PC-9 (cell line): ENCODE data around the gene TSSK2. TPM values are rescaled to one million over a fixed set of nuclear protein-coding genes. Genes with fewer than 3 reads are reported as not detected.

Source experiments
- BruUV-seq: library from RNA; stranded (reverse); fragments of 400-500 nt; replicated peaks from 2 replicates; lab custom pipeline; 2021; lab: Mats Ljungman, UMichigan
- CTCF ChIA-PET: fragments of 300-600 bp; sonication (Branson Sonifier 250); formaldehyde crosslinking; loops from one replicate; lab custom pipeline; 2022; ENCODE audit warnings: antibody characterized with exemption; lab: Charles Lee
- POLR2A ChIA-PET: fragments of 300-600 bp; sonication (Branson Sonifier 250); formaldehyde crosslinking; loops from one replicate; lab custom pipeline; 2022; ENCODE audit warnings: antibody characterized with exemption; ENCODE audit not compliant: unreplicated experiment; lab: Charles Lee
- DNase-seq, 2 experiments: peaks; one replicate each; pipeline versions ENCODE4 v3.0.0 to v3.0.0-alpha.2; 2015 to 2022; ENCODE audit warnings: mixed read lengths in 1 of 2
- H2AFZ ChIP-seq: fragments of 200-600 bp; sonication (generic); 2 replicates; pipeline ENCODE4 v1.8.1; 2017; ENCODE audit warnings: antibody characterized with exemption
- H3F3A ChIP-seq: fragments of 200-600 bp; sonication (generic); 2 replicates; pipeline ENCODE4 v1.8.1; 2017; ENCODE audit warnings: antibody characterized with exemption, mild to moderate bottlenecking, low read depth; ENCODE audit not compliant: insufficient read depth
- H3K27ac ChIP-seq: fragments of 200-600 bp; sonication (generic); 2 replicates; pipeline ENCODE4 v1.6.1; 2016; ENCODE audit warnings: mixed run types
- H3K27me3 ChIP-seq: fragments of 200-600 bp; sonication (generic); 2 replicates; pipeline ENCODE4 v1.6.1; 2016; ENCODE audit warnings: low read depth, mixed run types; ENCODE audit not compliant: insufficient read depth
- H3K36me3 ChIP-seq: fragments of 200-600 bp; sonication (generic); 2 replicates; pipeline ENCODE4 v1.6.1; 2016; ENCODE audit warnings: low read depth, mixed run types
- H3K4me1 ChIP-seq: fragments of 200-600 bp; sonication (generic); replicated peaks from 2 replicates; pipeline ENCODE4 v1.6.1; 2016; ENCODE audit warnings: mixed run types; ENCODE audit not compliant: insufficient read depth
- H3K4me2 ChIP-seq: fragments of 200-600 bp; sonication (generic); 2 replicates; pipeline ENCODE4 v1.6.1; 2017; ENCODE audit warnings: mixed run types
- H3K4me3 ChIP-seq: fragments of 200-600 bp; sonication (generic); 2 replicates; pipeline ENCODE4 v1.6.1; 2016; ENCODE audit warnings: mixed run types
- H3K79me2 ChIP-seq: fragments of 200-600 bp; sonication (generic); 2 replicates; pipeline ENCODE4 v1.6.1; 2017; ENCODE audit warnings: low read depth, mixed run types
- H3K9me2 ChIP-seq: fragments of 200-600 bp; sonication (generic); 2 replicates; pipeline ENCODE4 v1.8.1; 2017; ENCODE audit warnings: mild to moderate bottlenecking; ENCODE audit not compliant: insufficient read depth
- H3K9me3 ChIP-seq: fragments of 200-600 bp; sonication (generic); 2 replicates; pipeline ENCODE4 v1.8.1; 2016; ENCODE audit warnings: low read depth; ENCODE audit not compliant: insufficient read depth
- H4K20me1 ChIP-seq: fragments of 200-600 bp; sonication (generic); 2 replicates; pipeline ENCODE4 v1.8.1; 2017; ENCODE audit not compliant: insufficient read depth
- CTCF ChIP-seq: fragments of 200-600 bp; sonication (generic); conservative IDR thresholded peaks from 2 replicates; pipeline ENCODE4 v1.6.1; 2017; ENCODE audit warnings: mixed run types, antibody characterized with exemption, mild to moderate bottlenecking, moderate library complexity
- EZH2 ChIP-seq: fragments of 200-600 bp; sonication (generic); IDR thresholded peaks from 2 replicates; pipeline ENCODE4 v1.8.0; 2017; ENCODE audit warnings: antibody characterized with exemption, low read depth
- intact Hi-C: fragments of 100-400 bp; cut with micrococcal nuclease; formaldehyde crosslinking; loops from one replicate; pipeline ENCODE4 v1.10.0; 2022; ENCODE audit not compliant: unreplicated experiment
- total RNA-seq: library from RNA; stranded (reverse); gene quantifications from 2 replicates; pipeline ENCODE4 v1.2.3, GENCODE V29; 2021

The TSSK2 gene
- total RNA-seq, 1 experiment from 2014 or later = not detected

- peaks cover 32% of the 10 kb centered on the region for H3K4me1 ChIP-seq
- ChIA-PET POLR2A (interaction anchor here (0.6 to 0.7 kb wide), 3 partner anchors 38 to 1543 kb away, joined by 3 to 9 read pairs (median 3); no protein-coding TSS in a partner anchor), CTCF (no interaction called here)
- H3K4me3 ChIP-seq = peak overlapping the region; percentile 95
- no peaks in the 10 kb centered on the region for H3K9me2 ChIP-seq
- H4K20me1 ChIP-seq = peaks cover 37% of the 10 kb centered on the region
- H3F3A ChIP-seq = peaks cover 33% of the 10 kb centered on the region; the same call in 1 of the 2 replicates
- peak overlapping the region; percentile 97 for H2AFZ ChIP-seq
- 0 out of 2 replicates have a peak, but pooled peaks cover 7% of the 10 kb centered on the region for H3K36me3 ChIP-seq
- TF ChIP-seq EZH2 (no peak), CTCF (no peak)
- H3K79me2 ChIP-seq = peaks cover 61% of the 10 kb centered on the region
- H3K27me3 ChIP-seq = peaks cover 6% of the 10 kb centered on the region
- H3K27ac ChIP-seq = 0 out of 2 replicates have a peak overlapping the region, but pooled peaks have one; percentile 51
- H3K4me2 ChIP-seq = peak overlapping the region; percentile 97
- no TSS peak for BruUV-seq
- H3K9me3 ChIP-seq = no peaks in the 10 kb centered on the region
- intact Hi-C loops = no loop called here
- DNase-seq = no peak
These were observed 41.3 kb downstream of the TSSK2 start for GRCh38 chr22:19172213-19173046.

- TF ChIP-seq EZH2 = no peak
- peak in 1 of 2 experiments; percentile 50 for DNase-seq
- no peak overlapping the region for H2AFZ ChIP-seq
- no peak overlapping the region for H3K27ac ChIP-seq
- H3K4me2 ChIP-seq = peak overlapping the region; percentile 97
- no peaks in the 10 kb centered on the region; the same call in 1 of the 2 replicates for H3K27me3 ChIP-seq
- H3K4me1 ChIP-seq = peaks cover 32% of the 10 kb centered on the region
- peaks cover 33% of the 10 kb centered on the region; the same call in 1 of the 2 replicates for H3F3A ChIP-seq
- intact Hi-C loops = no loop called here
- H3K36me3 ChIP-seq = 0 out of 2 replicates have a peak, but pooled peaks cover 7% of the 10 kb centered on the region
- POLR2A ChIA-PET = interaction anchor here (0.6 to 0.7 kb wide), 3 partner anchors 37 to 1544 kb away, joined by 3 to 9 read pairs (median 3); no protein-coding TSS in a partner anchor
- H3K9me2 ChIP-seq = no peaks in the 10 kb centered on the region
- no TSS peak for BruUV-seq
- H4K20me1 ChIP-seq = peaks cover 41% of the 10 kb centered on the region
- CTCF ChIA-PET = no interaction called here
- peak overlapping the region; percentile 95 for H3K4me3 ChIP-seq
- peaks cover 68% of the 10 kb centered on the region for H3K79me2 ChIP-seq
- H3K9me3 ChIP-seq = no peaks in the 10 kb centered on the region
These were observed 42.2 kb downstream of the TSSK2 start for GRCh38 chr22:19173047-19174035.

- Histone ChIP-seq H3K36me3 (0 out of 2 replicates have a peak, but pooled peaks cover 7% of the 10 kb centered on the region), H3K4me2 (peak overlapping the region; percentile 97), H3K4me3 (no peak overlapping the region), H3K27me3 (no peaks in the 10 kb centered on the region), H3K9me3 (no peaks in the 10 kb centered on the region), H4K20me1 (peaks cover 41% of the 10 kb centered on the region), H2AFZ (no peak overlapping the region), H3K27ac (no peak overlapping the region), H3F3A (peaks cover 38% of the 10 kb centered on the region; the same call in 1 of the 2 replicates), H3K79me2 (peaks cover 68% of the 10 kb centered on the region), H3K9me2 (no peaks in the 10 kb centered on the region), H3K4me1 (peaks cover 32% of the 10 kb centered on the region)
- BruUV-seq = no TSS peak
- intact Hi-C loops = loop anchor here (5.0 kb wide), 1 partner anchor 223 kb away; no protein-coding TSS in a partner anchor
- CTCF ChIA-PET = interaction anchor here (1.2 kb wide), 1 partner anchor 30 kb away, joined by 3 read pairs; the partner anchor contains the start of gene ESS2
- TF ChIP-seq CTCF (no peak), EZH2 (no peak)
- DNase-seq = peak; percentile 51 to 69
- POLR2A ChIA-PET = interaction anchor here (0.8 kb wide), 2 partner anchors 11 to 30 kb away, joined by 4 to 5 read pairs; partner anchors contain the start of gene ESS2
These were observed 43.3 kb downstream of the TSSK2 start for GRCh38 chr22:19174106-19175025.
